ENCODE results near the gene TNNT1. TPM values are rescaled to one million over a fixed set of nuclear protein-coding genes. Genes with fewer than 3 reads are reported as not detected.
A peak's percentile ranks its signal among the peaks of the same experiment; 100 is the strongest.

The TNNT1 gene
- total and polyA plus RNA-seq, 2 donors (not counting 3 experiments of a cell fraction or from before 2014, with no cell fraction given) = 0.22 to 0.51 TPM

- POLR2A ChIA-PET = interaction anchor here (0.8 to 1.8 kb wide), 3 partner anchors 30 to 291 kb away, joined by 3 to 4 read pairs (median 3); partner anchors contain the start of gene UBE2S
- peak; percentile 86 for FAIRE-seq
- intact Hi-C loops (cut with micrococcal nuclease) (loop anchor here (2.0 to 5.0 kb wide), 2 partner anchors 54 to 654 kb away; partner anchors contain the start of genes LENG9 and RDH13), dilution Hi-C loops (cut with MboI; ENCODE audit: extremely low pct_ligation_motif_present, low sequenced_read_pairs) (no loop called here)
- no peaks in the 10 kb centered on the region for H3K27me3 ChIP-seq (ENCODE audit: control insufficient read depth in 2 of 2, insufficient read depth in 2 of 2, low read length in 2 of 2)
- H3K4me2 ChIP-seq (ENCODE audit: insufficient read depth, low read length) = peak overlapping the region; percentile 71
- H3K9me3 ChIP-seq (replicated peaks; ENCODE audit: control insufficient read depth, insufficient read depth, low read length) = no peaks in the 10 kb centered on the region
- BruUV-seq (replicated peaks) = TSS peak; percentile 51
- TF ChIP-seq MYC (IDR thresholded peaks at IDR 0.05; ENCODE audit: low read depth, low read length) = no peak
- peak; percentile 72 for TF ChIP-seq MAX (IDR thresholded peaks at IDR 0.05; ENCODE audit: insufficient read depth, insufficient read length)
- no peak for TF ChIP-seq CTCF (IDR thresholded peaks at IDR 0.05; ENCODE audit: extremely low read depth in 1 of 2, insufficient read depth in 1 of 2, low read depth in 1 of 2, low read length in 2 of 2)
- no peak for TF ChIP-seq FOS (IDR thresholded peaks at IDR 0.05; ENCODE audit: borderline replicate concordance, insufficient read depth, low read length)
- TF ChIP-seq JUN (IDR thresholded peaks at IDR 0.05; ENCODE audit: borderline replicate concordance, insufficient read depth, insufficient read length, low read depth) = no peak
- TF ChIP-seq GATA2 (IDR thresholded peaks at IDR 0.05; ENCODE audit: insufficient read depth, insufficient read length, low read depth, low read length) = no peak
- TF ChIP-seq EZH2 (IDR thresholded peaks at IDR 0.05; ENCODE audit: borderline replicate concordance, low read depth, low read length, severe bottlenecking) = no peak
- no peak for TF ChIP-seq POLR2A (IDR thresholded peaks at IDR 0.05; ENCODE audit: low read depth, low read length)
- TF ChIP-seq POLR2AphosphoS5 (IDR thresholded peaks at IDR 0.05; ENCODE audit: insufficient read depth, low read depth, low read length) = peak; percentile 30
- CTCF ChIA-PET = interaction anchor here (0.8 to 4.8 kb wide), 2 partner anchors 25 to 28 kb away, joined by 3 to 38 read pairs; no protein-coding TSS in a partner anchor
- peaks cover 57% of the 10 kb centered on the region for H3K79me2 ChIP-seq (ENCODE audit: control insufficient read depth, insufficient read depth, low read length)
- no peak overlapping the region for H2AFZ ChIP-seq (ENCODE audit: low read depth, low read length)
- DNase-seq (ENCODE audit: low read depth, low spot score) = peak; percentile 31
- H3K4me1 ChIP-seq (ENCODE audit: control insufficient read depth, extremely low read depth, insufficient read depth, low read length) = peaks cover 20% of the 10 kb centered on the region
- peak overlapping the region; percentile 59 for H3K27ac ChIP-seq (ENCODE audit: insufficient read depth, low read depth, low read length)
- peak overlapping the region; percentile 78 for H3K9ac ChIP-seq (replicated peaks; ENCODE audit: extremely low read depth, insufficient read depth, low read length)
- H3K9me1 ChIP-seq (replicated peaks; ENCODE audit: control insufficient read depth, extremely low read depth, insufficient read depth, low read length) = no peaks in the 10 kb centered on the region
- peak overlapping the region; percentile 30 to 92 (median 75) for H3K4me3 ChIP-seq (replicated peaks in 1 of 3; ENCODE audit: insufficient read depth in 1 of 3, low read depth in 1 of 3, low read length in 3 of 3)
- no peaks in the 10 kb centered on the region for H3K36me3 ChIP-seq (ENCODE audit: control insufficient read depth in 2 of 2, extremely low read depth in 1 of 2, insufficient read depth in 2 of 2, low read length in 2 of 2)
- no peaks in the 10 kb centered on the region for H4K20me1 ChIP-seq (replicated peaks; ENCODE audit: control insufficient read depth, extremely low read depth, insufficient read depth, low read length)
Measured at GRCh38 chr19:55116232-55116858, 32.7 kb downstream of the TNNT1 start.
